PFSK-1 (cell line): ENCODE data around the gene ADCY7.

Experiments
- FOXP2 ChIP-seq: optimal IDR thresholded peaks from 2 replicates; pipeline ENCODE3; 2011; ENCODE audit warnings: borderline replicate concordance, control low read depth, inconsistent platforms; ENCODE audit not compliant: insufficient read depth; ENCODE audit errors: extremely low read length, extremely low read depth
- POLR2AphosphoS5 ChIP-seq: IDR thresholded peaks from 2 replicates; pipeline ENCODE4 v1.6.1; 2012; ENCODE audit warnings: low read depth, mild to moderate bottlenecking, control low read depth, low read length, moderate library complexity
- REST ChIP-seq, 2 experiments: IDR thresholded peaks; 2 replicates each; pipeline versions ENCODE4 v1.6.1 to v1.8.0; 2011 to 2012; ENCODE audit warnings: low read depth in 2 of 2, low read length in 2 of 2, control low read depth in 1 of 2, inconsistent platforms in 1 of 2, mild to moderate bottlenecking in 1 of 2, moderate library complexity in 1 of 2; ENCODE audit not compliant: insufficient read depth in 1 of 2
- SIN3A ChIP-seq: IDR thresholded peaks from 2 replicates; pipeline ENCODE4 v1.6.1; 2012; ENCODE audit warnings: mild to moderate bottlenecking, low read length, moderate library complexity, borderline replicate concordance; ENCODE audit not compliant: insufficient read depth
- TAF1 ChIP-seq: IDR thresholded peaks from 2 replicates; pipeline ENCODE4 v1.6.1; 2012; ENCODE audit warnings: low read length, control low read depth, borderline replicate concordance; ENCODE audit not compliant: insufficient read depth

Gene ADCY7

GRCh38 chr16:50359626-50360025 lies 93.3 kb downstream of the ADCY7 start:
- TF ChIP-seq SIN3A (no peak), REST (IDR thresholded peaks at IDR 0.05; ENCODE audit: insufficient read depth in 1 of 2, low read depth in 2 of 2, low read length in 2 of 2) (no peak), FOXP2 (no peak), POLR2AphosphoS5 (no peak), TAF1 (no peak)

GRCh38 chr16:50360033-50360778 lies 93.9 kb downstream of the ADCY7 start:
- no peak for TF ChIP-seq SIN3A
- no peak for TF ChIP-seq FOXP2
- TF ChIP-seq POLR2AphosphoS5, result no peak
- TF ChIP-seq TAF1, result no peak
- TF ChIP-seq REST (IDR thresholded peaks at IDR 0.05; ENCODE audit: insufficient read depth in 1 of 2, low read depth in 2 of 2, low read length in 2 of 2), result no peak

GRCh38 chr16:50360779-50361178 lies 94.4 kb downstream of the ADCY7 start:
- TF ChIP-seq TAF1 (no peak), FOXP2 (no peak), SIN3A (no peak), REST (IDR thresholded peaks at IDR 0.05; ENCODE audit: insufficient read depth in 1 of 2, low read depth in 2 of 2, low read length in 2 of 2) (no peak), POLR2AphosphoS5 (no peak)

- TF ChIP-seq POLR2AphosphoS5 (no peak), TAF1 (no peak), SIN3A (no peak), FOXP2 (no peak), REST (IDR thresholded peaks at IDR 0.05; ENCODE audit: insufficient read depth in 1 of 2, low read depth in 2 of 2, low read length in 2 of 2) (no peak)
These were observed 97.3 kb downstream of the ADCY7 start for GRCh38 chr16:50363656-50364055.

- TF ChIP-seq POLR2AphosphoS5 (no peak), SIN3A (no peak), FOXP2 (no peak), REST (IDR thresholded peaks at IDR 0.05; ENCODE audit: insufficient read depth in 1 of 2, low read depth in 2 of 2, low read length in 2 of 2) (no peak), TAF1 (no peak)
These were observed 99.6 kb downstream of the ADCY7 start for GRCh38 chr16:50365791-50366575.
